ENCODE results near the gene ITGBL1.

Gene ITGBL1

DNA sequence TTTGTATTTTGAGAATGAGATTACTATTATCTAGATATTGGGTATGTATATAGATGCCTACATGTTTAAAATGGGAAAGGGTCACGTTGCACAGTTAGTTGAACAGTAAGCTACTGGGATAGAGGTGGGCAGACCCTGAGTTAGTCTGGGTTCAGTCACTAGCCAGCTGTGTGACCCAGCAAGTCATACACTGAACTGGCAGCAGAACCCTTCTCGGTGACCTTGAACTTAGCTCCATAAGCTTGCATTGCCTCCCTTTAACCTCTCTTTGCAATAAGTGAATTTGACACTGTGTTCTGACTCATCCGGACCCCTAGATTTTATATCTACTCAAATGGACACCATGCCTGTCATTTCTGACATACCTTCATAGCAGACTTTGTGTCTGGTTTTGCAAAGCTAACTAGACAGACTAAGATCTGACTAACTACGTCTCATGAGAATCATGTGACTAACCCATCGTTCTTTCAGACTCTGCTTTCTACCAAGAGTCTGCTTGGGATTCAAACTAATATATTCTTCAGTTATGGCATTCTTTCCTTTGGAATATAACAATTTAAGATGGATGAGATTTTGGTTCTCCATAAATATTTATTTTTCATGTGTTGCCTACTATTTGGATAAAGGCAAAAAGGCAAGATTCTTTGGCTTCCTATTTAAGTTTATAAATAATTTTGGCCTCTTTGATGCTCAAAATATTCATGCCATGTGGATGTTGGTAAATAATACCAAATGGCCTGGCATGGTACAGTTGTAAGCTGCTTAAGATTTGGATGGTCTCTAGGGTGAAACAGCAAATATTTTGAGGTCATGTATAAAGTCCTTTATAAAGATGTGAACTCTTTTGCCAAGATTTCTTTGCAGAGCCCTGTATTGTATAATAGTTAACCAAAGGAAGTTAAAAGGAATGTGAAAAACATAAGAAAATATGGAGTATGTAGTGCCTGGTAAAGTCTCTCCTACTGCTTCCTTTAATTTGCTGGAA is 159.3 kb downstream of the ITGBL1 start:
- Histone ChIP-seq H3K14ac (ENCODE audit: low read length in 2 of 2) (no peak overlapping the region), H3K9ac (ENCODE audit: low read length) (no peak overlapping the region), H3K4me1 (ENCODE audit: control insufficient read depth, insufficient read depth, low read depth, low read length) (peaks cover 6% of the 10 kb centered on the region), H3K4me2 (ENCODE audit: low read length, poor library complexity, severe bottlenecking) (no peak overlapping the region), H3K18ac (ENCODE audit: low read depth in 1 of 2, low read length in 2 of 2) (no peak overlapping the region), H3K4me3 (ENCODE audit: insufficient read depth in 1 of 2, low read depth in 1 of 2, low read length in 2 of 2) (no peak overlapping the region), H3K36me3 (ENCODE audit: control insufficient read depth in 1 of 2, insufficient read depth in 2 of 2, low read depth in 1 of 2, low read length in 2 of 2) (no peaks in the 10 kb centered on the region), H2BK15ac (ENCODE audit: low read depth, poor library complexity, severe bottlenecking) (no peak overlapping the region), H3K4ac (ENCODE audit: low read depth in 1 of 2, low read length in 2 of 2) (no peak overlapping the region), H3K27ac (ENCODE audit: low read length, poor library complexity, severe bottlenecking) (peak overlapping the region; percentile 38), H2BK5ac (ENCODE audit: low read depth, low read length, poor library complexity, severe bottlenecking) (no peak overlapping the region), H2AFZ (ENCODE audit: low read depth, low read length) (no peak overlapping the region), H4K8ac (ENCODE audit: low read length) (no peak overlapping the region), H2AK5ac (ENCODE audit: low read length, severe bottlenecking) (no peak overlapping the region), H3K9me3 (ENCODE audit: control insufficient read depth, low read length) (no peaks in the 10 kb centered on the region), H2BK12ac (ENCODE audit: low read length in 2 of 2) (no peak overlapping the region), H3K79me1 (replicated peaks; ENCODE audit: low read length, poor library complexity, severe bottlenecking) (no peaks in the 10 kb centered on the region), H3K27me3 (ENCODE audit: control insufficient read depth in 1 of 2, insufficient read depth in 1 of 2, low read length in 2 of 2) (no peaks in the 10 kb centered on the region), H4K91ac (ENCODE audit: low read length) (no peak overlapping the region), H2BK120ac (ENCODE audit: low read depth, low read length) (no peak overlapping the region), H3K23ac (ENCODE audit: low read length in 2 of 2) (no peak overlapping the region)
- DNase-seq = no peak
- WGBS = 90% methylated on average over 5 of the region's 5 CpGs

- H2BK15ac ChIP-seq (ENCODE audit: low read depth, poor library complexity, severe bottlenecking) = no peak overlapping the region
- H4K91ac ChIP-seq (ENCODE audit: low read length) = no peak overlapping the region
- H4K8ac ChIP-seq (ENCODE audit: low read length) = no peak overlapping the region
- H3K14ac ChIP-seq (ENCODE audit: low read length in 2 of 2) = no peak overlapping the region
- no peak overlapping the region for H2BK12ac ChIP-seq (ENCODE audit: low read length in 2 of 2)
- 52% methylated on average over 5 of the region's 7 CpGs for WGBS
- H3K18ac ChIP-seq (ENCODE audit: low read depth in 1 of 2, low read length in 2 of 2) = peak overlapping the region in 1 of 2 experiments; percentile 4
- H3K4ac ChIP-seq (ENCODE audit: low read depth in 1 of 2, low read length in 2 of 2) = no peak overlapping the region
- H3K27ac ChIP-seq (ENCODE audit: low read length, poor library complexity, severe bottlenecking) = peak overlapping the region; percentile 76
- H3K27me3 ChIP-seq (ENCODE audit: control insufficient read depth in 1 of 2, insufficient read depth in 1 of 2, low read length in 2 of 2) = no peaks in the 10 kb centered on the region
- peaks cover 6% of the 10 kb centered on the region for H3K4me1 ChIP-seq (ENCODE audit: control insufficient read depth, insufficient read depth, low read depth, low read length)
- no peak for DNase-seq
- H2AK5ac ChIP-seq (ENCODE audit: low read length, severe bottlenecking) = no peak overlapping the region
- H3K36me3 ChIP-seq (ENCODE audit: control insufficient read depth in 1 of 2, insufficient read depth in 2 of 2, low read depth in 1 of 2, low read length in 2 of 2) = no peaks in the 10 kb centered on the region
- H3K79me1 ChIP-seq (replicated peaks; ENCODE audit: low read length, poor library complexity, severe bottlenecking) = no peaks in the 10 kb centered on the region
- no peak overlapping the region for H2AFZ ChIP-seq (ENCODE audit: low read depth, low read length)
- H2BK120ac ChIP-seq (ENCODE audit: low read depth, low read length) = no peak overlapping the region
- H3K4me2 ChIP-seq (ENCODE audit: low read length, poor library complexity, severe bottlenecking) = no peak overlapping the region
- no peak overlapping the region for H3K9ac ChIP-seq (ENCODE audit: low read length)
- no peak overlapping the region for H2BK5ac ChIP-seq (ENCODE audit: low read depth, low read length, poor library complexity, severe bottlenecking)
- H3K23ac ChIP-seq (ENCODE audit: low read length in 2 of 2) = no peak overlapping the region
- H3K9me3 ChIP-seq (ENCODE audit: control insufficient read depth, low read length) = no peaks in the 10 kb centered on the region
- no peak overlapping the region for H3K4me3 ChIP-seq (ENCODE audit: insufficient read depth in 1 of 2, low read depth in 1 of 2, low read length in 2 of 2)
Measured at GRCh38 chr13:101612735-101613134, 160.3 kb downstream of the ITGBL1 start.

GRCh38 chr13:101614491-101614890 is 162.0 kb downstream of the ITGBL1 start:
- no peaks in the 10 kb centered on the region for H3K9me3 ChIP-seq (ENCODE audit: control insufficient read depth, low read length)
- H3K27ac ChIP-seq (ENCODE audit: low read length, poor library complexity, severe bottlenecking) = no peak overlapping the region
- no peak overlapping the region for H3K18ac ChIP-seq (ENCODE audit: low read depth in 1 of 2, low read length in 2 of 2)
- H3K4ac ChIP-seq (ENCODE audit: low read depth in 1 of 2, low read length in 2 of 2) = no peak overlapping the region
- no peaks in the 10 kb centered on the region for H3K79me1 ChIP-seq (replicated peaks; ENCODE audit: low read length, poor library complexity, severe bottlenecking)
- H2BK120ac ChIP-seq (ENCODE audit: low read depth, low read length) = no peak overlapping the region
- H3K27me3 ChIP-seq (ENCODE audit: control insufficient read depth in 1 of 2, insufficient read depth in 1 of 2, low read length in 2 of 2) = no peaks in the 10 kb centered on the region
- H3K36me3 ChIP-seq (ENCODE audit: control insufficient read depth in 1 of 2, insufficient read depth in 2 of 2, low read depth in 1 of 2, low read length in 2 of 2) = no peaks in the 10 kb centered on the region
- H2AK5ac ChIP-seq (ENCODE audit: low read length, severe bottlenecking) = no peak overlapping the region
- no peak overlapping the region for H2BK15ac ChIP-seq (ENCODE audit: low read depth, poor library complexity, severe bottlenecking)
- 91% methylated on average over 8 of the region's 8 CpGs for WGBS
- H3K23ac ChIP-seq (ENCODE audit: low read length in 2 of 2) = no peak overlapping the region
- no peak overlapping the region for H3K14ac ChIP-seq (ENCODE audit: low read length in 2 of 2)
- no peak overlapping the region for H3K9ac ChIP-seq (ENCODE audit: low read length)
- H4K8ac ChIP-seq (ENCODE audit: low read length) = no peak overlapping the region
- H2BK12ac ChIP-seq (ENCODE audit: low read length in 2 of 2) = no peak overlapping the region
- no peak overlapping the region for H3K4me2 ChIP-seq (ENCODE audit: low read length, poor library complexity, severe bottlenecking)
- no peak overlapping the region for H4K91ac ChIP-seq (ENCODE audit: low read length)
- no peak for DNase-seq
- H2BK5ac ChIP-seq (ENCODE audit: low read depth, low read length, poor library complexity, severe bottlenecking) = no peak overlapping the region
- H3K4me1 ChIP-seq (ENCODE audit: control insufficient read depth, insufficient read depth, low read depth, low read length) = peaks cover 6% of the 10 kb centered on the region
- H2AFZ ChIP-seq (ENCODE audit: low read depth, low read length) = no peak overlapping the region
- H3K4me3 ChIP-seq (ENCODE audit: insufficient read depth in 1 of 2, low read depth in 1 of 2, low read length in 2 of 2) = no peak overlapping the region

DNA sequence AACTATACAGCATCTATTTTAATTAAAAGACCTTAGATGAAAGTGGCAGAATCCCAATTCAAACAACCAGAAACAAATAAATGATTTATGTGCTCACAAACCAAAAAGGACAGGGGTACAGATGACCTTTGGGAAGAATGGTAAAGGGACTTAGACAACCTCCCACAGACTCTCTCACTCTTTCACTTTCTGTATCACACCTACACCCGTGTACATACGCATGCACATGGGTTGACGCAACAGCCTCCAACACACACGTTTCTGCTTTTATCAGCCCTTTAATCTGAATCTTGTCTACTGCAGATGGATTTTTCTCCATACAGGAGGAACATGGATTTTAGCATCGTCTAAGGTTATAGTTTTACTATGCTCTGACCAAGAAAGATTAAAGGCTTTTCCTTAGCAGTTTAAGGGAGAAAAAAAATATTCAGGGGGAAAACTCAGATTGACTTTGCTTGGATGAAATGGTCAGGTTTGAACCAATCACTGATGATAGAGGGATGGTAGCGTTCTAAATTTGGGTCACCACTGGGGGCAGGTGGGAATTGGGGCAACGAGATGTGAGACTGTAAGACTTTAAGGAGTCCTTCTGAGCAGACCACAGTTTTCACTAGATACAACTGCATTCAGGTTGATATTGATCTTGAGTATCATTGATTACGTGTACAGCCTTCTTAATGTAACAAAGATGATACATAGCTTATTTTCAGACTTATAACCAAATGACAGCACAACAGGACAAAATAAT is 166.1 kb downstream of the ITGBL1 start:
- no peak overlapping the region for H2BK12ac ChIP-seq (ENCODE audit: low read length in 2 of 2)
- H3K4ac ChIP-seq (ENCODE audit: low read depth in 1 of 2, low read length in 2 of 2) = no peak overlapping the region
- H2BK120ac ChIP-seq (ENCODE audit: low read depth, low read length) = no peak overlapping the region
- H3K4me1 ChIP-seq (ENCODE audit: control insufficient read depth, insufficient read depth, low read depth, low read length) = no peaks in the 10 kb centered on the region
- H3K4me3 ChIP-seq (ENCODE audit: insufficient read depth in 1 of 2, low read depth in 1 of 2, low read length in 2 of 2) = no peak overlapping the region
- H3K9ac ChIP-seq (ENCODE audit: low read length) = no peak overlapping the region
- no peak overlapping the region for H3K23ac ChIP-seq (ENCODE audit: low read length in 2 of 2)
- H3K27me3 ChIP-seq (ENCODE audit: control insufficient read depth in 1 of 2, insufficient read depth in 1 of 2, low read length in 2 of 2) = no peaks in the 10 kb centered on the region
- no peak overlapping the region for H3K4me2 ChIP-seq (ENCODE audit: low read length, poor library complexity, severe bottlenecking)
- no peak overlapping the region for H4K91ac ChIP-seq (ENCODE audit: low read length)
- no peak overlapping the region for H4K8ac ChIP-seq (ENCODE audit: low read length)
- no peak overlapping the region for H2AK5ac ChIP-seq (ENCODE audit: low read length, severe bottlenecking)
- WGBS = 65% methylated on average over 6 of the region's 8 CpGs
- H3K79me1 ChIP-seq (replicated peaks; ENCODE audit: low read length, poor library complexity, severe bottlenecking) = no peaks in the 10 kb centered on the region
- peaks cover 0 to 4% of the 10 kb centered on the region in 2 experiments for H3K36me3 ChIP-seq (ENCODE audit: control insufficient read depth in 1 of 2, insufficient read depth in 2 of 2, low read depth in 1 of 2, low read length in 2 of 2)
- H3K27ac ChIP-seq (ENCODE audit: low read length, poor library complexity, severe bottlenecking) = no peak overlapping the region
- DNase-seq = no peak
- no peak overlapping the region for H2BK15ac ChIP-seq (ENCODE audit: low read depth, poor library complexity, severe bottlenecking)
- H3K9me3 ChIP-seq (ENCODE audit: control insufficient read depth, low read length) = no peaks in the 10 kb centered on the region
- no peak overlapping the region for H3K14ac ChIP-seq (ENCODE audit: low read length in 2 of 2)
- H2AFZ ChIP-seq (ENCODE audit: low read depth, low read length) = no peak overlapping the region
- H3K18ac ChIP-seq (ENCODE audit: low read depth in 1 of 2, low read length in 2 of 2) = no peak overlapping the region
- no peak overlapping the region for H2BK5ac ChIP-seq (ENCODE audit: low read depth, low read length, poor library complexity, severe bottlenecking)
